GM18520 (cell line): ENCODE data around the gene SV2B.
"Not testable (repeated sequence)": the region's sequence is repeated elsewhere in the genome, so short reads cannot be mapped to it uniquely, and the experiment has no call there.

ENCODE experiments used
- ATAC-seq: cut with Tn5 transposase; IDR thresholded peaks from one replicate; pipeline ENCODE4 v1.9.1; 2021; ENCODE audit not compliant: unreplicated experiment

SV2B gene

DNA sequence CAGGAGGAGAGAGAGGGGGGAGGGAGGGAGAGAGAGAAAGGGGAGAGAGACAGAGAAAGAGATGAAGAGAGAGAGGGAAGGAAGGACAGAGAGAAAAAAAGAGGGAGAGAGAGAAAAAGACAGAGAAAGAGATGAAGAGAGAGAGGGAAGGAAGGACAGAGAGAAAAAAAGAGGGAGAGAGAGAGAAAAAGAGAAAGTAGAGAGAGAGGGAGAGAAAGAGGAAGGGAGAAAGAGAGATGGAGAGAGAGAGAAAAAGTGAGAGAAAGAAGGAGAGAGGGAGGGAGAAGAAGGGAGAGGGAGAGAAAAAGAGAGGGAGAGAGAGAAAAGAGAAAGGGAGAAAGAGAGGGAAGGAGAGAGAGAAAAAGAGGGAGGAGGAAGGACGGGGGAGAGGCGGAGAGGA lies 204.2 kb downstream of the SV2B start:
- no peak for ATAC-seq

DNA sequence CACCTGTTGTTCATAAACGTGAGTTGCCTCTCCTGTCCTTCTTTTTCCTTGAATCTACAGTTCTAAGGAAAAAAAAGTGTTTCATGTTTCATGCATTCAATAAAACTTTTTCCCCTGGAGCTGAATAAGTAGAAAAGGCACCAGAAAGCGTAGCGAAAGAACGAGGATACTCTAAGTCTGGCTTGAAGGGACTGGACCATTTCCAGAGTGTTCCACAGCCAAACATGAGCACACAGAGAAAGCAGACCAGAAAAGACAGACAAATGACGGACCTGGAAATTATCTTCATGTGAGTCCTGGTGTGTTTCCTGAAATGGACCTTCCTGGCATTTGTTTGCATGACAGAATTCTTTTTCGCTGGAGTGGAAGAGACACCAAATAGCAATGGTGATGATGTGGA lies 204.7 kb downstream of the SV2B start:
- ATAC-seq: no peak

DNA sequence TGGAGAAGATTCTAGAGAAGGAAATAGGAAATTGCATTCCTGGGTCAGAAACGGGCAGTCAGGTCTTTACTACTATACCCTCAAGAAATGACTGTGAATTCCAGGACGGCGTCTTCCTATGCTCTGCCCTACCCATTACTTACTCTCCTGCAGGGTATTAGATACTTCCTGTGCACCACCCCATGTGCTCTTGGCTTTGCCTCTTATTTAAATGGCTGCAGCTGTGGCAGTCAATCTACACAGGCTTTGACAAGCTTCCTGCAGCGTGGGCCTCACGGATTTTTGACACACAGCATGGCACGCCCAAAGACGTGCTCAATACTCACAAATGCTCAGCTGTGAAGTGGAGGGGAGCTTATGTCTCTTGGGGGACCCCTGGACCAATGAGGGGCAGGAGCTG lies 206.1 kb downstream of the SV2B start:
- ATAC-seq: no peak

DNA sequence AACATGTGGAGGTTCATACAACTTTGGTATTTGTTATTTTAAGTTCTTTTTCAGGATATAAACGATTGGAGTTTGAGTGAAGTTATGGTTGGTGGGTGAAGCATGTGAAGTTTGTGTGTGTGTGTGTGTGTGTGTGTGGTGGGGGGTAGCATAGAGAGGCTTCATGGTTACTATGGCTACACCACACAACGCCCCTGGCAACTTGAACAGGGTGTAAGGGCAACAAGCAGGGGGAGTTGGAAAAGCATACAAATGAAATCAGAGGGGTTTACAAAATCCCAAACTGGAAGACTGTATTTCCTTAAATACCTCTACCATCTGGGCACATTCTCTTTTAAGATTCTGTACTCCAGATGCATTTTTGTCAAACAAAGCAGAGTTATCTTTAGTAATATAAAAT lies 207.5 kb downstream of the SV2B start:
- ATAC-seq: no peak

DNA sequence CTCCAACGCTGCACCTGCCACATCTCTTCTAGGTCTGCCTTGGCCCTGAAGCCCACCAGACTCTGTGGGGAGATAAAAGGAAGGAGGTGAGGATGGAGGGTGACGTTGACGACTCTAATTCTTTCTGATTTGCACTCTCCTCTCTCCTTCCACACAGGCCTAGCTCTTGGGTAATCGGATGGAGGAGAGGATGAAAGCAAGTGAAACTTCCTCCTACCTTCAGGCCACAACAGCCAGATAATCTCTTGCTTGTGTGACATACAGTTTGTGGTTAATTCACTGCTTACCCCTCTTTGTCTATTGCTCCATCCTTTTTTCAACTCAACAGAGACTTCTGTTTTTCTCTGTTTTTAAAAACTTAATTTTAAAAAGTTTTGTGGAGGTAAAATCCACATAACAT lies 208.1 kb downstream of the SV2B start:
- ATAC-seq: no peak

DNA sequence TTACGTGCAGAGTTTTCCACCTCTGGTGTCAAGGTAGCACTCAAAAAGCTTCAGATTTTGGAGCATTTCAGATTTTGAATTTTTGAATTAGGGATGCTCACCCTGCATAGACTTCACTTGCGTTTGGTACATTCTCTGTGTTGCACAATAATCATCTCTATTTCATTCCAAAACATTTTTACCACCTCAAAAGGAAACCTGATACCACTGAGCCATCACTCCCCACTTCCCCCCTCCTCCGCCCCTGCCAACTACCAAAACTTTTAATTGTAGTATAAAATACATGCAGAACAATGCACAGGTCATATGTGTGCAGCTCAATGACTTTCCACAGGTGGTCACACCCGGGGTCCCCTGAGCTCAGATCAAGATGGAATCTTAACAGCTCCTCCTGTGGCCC lies 208.8 kb downstream of the SV2B start:
- ATAC-seq: no peak

DNA sequence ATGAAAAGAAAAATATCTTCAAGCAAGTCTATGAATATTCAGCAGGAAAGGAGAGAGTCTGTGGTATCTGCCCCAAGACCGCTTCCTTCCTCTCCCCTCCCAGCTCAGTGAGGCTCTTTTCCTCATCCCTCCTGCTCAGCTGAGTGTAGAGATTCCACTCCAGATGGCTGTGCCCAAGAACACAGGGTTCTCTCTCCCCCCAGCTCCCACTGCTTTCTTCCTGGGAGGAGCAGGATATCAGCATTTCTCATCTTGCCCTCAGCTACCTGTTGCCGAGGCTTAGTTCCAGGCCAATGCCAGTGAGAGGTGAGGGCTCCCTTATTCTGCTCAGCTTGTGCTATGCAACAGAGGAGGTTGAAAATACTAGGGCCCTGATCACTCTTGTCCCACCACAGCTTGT lies 211.9 kb downstream of the SV2B start:
- ATAC-seq: no peak

DNA sequence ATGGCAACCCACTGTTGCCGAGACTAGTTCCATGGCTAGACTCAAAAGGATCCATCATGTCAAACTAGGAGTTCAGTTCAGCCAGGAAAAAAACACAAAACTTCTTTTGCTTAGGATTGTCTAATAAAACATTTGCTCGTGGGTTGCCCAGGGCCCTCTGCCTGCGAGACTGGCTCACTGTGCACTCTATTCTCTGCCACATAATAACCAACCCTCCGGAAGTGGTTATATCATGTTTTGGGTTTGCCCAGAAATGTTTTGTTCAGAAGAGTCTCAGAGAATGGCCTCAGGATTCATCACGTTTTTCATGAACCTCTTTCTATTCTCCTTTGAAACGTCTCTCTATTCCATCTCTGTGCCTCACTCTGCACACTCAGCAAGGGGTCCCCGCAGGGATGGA lies 216.1 kb downstream of the SV2B start:
- no peak for ATAC-seq

DNA sequence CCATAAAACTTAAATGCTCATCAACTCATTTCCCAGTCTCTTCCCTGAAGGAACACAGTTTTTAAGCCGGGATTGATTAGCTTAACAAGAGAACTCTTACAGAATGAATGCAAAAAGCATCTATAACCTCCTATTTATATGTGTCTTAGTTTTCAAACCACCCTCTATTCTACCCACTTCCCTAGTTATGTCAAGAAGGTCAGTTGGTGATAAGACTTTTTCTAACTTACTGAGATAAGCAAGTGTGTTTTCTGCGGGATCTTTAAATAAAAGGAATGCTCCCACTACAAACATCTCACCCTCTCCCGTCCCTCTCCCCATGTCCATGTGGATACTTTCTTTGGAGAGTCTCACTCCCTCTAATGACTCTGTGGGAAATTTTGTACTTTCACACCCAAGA lies 218.5 kb downstream of the SV2B start:
- ATAC-seq: no peak

DNA sequence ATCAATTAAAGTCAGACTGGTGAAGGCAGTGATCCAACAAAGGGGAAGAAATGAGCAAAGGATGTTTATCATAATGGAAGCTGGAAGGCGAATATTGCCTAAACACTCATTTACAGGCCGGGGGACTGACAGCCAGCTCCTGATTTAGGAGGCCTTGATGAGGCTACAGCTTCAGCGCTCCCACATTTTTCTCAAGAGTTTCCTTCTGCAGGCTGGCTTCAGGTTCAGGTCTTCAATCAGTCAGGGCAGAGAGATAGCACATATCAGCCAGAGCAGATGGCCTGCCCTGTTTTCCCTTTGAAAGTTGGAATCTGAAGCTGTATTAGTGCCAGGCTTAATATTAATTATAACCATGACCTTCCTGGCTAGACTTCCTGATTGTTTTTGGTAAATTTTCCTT lies 218.9 kb downstream of the SV2B start:
- ATAC-seq: no peak

DNA sequence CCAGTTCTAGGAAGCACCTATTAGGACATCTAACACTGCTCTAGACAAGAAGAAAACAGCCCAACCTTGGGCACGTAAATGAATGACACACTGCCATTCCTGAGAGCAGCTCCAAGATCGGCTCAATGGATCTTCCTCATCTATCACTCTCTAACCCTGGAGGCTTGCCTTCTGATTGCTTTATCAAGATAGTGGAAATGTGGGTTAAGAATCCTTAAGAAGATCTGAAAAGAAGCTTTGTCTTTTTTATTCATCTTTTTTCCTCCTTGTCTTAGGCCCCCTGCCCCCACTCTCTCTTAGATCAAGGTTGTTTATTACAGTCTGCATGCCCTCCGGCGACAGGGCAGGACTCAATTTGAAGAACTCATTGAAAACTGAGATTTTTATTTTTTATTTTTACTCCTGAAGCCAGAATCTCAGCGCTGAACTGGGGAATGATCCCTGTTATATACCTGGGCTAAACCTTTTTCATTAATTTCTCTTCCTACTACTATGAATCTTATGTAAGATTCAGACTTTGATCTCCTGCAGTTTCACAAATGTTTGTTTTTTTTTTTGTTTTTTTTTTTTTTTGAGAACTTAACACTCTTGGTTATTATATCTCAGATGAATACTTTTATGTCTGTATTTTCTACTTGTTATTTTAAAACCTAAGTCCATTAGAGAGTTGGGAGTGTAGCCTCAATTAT lies 219.5 kb downstream of the SV2B start:
- ATAC-seq: no peak

DNA sequence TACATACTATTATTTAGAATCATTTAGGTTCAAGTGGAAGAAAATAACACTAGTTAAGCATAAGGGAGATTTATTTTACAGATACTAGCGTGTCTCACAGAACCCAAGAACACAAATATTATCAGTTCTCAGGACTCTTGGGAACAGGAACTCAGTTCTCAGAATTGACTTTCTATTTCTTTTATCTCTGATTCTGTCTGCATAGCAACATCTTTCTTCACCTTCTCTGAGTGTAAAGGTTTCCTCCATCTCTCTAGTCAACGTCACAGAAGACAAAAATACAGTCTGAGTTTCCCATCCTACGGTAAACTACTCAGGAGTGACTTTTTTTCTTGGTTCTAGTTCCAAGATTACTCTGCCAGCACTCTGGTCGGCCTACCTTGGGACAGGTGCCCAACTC lies 220.0 kb downstream of the SV2B start:
- no peak for ATAC-seq

DNA sequence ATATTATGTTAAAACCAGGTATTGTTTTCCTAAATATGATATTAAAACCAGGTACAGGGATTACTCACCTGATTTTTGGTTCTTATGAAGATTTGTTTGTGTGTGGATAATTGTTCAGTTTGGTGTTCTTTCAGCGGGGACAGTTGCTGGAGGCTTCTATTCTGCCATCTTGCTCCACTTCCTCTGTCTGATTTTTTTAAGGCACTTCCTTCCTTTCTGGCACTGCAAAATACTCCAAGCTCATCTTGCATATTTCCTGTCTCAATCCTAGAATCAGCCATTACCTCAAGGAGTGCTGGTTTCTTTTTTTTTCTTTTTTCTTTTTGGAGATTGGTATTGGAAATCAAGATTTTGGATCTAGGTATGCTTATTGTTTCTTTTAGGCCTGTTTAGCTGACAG lies 229.9 kb downstream of the SV2B start:
- ATAC-seq: no peak

DNA sequence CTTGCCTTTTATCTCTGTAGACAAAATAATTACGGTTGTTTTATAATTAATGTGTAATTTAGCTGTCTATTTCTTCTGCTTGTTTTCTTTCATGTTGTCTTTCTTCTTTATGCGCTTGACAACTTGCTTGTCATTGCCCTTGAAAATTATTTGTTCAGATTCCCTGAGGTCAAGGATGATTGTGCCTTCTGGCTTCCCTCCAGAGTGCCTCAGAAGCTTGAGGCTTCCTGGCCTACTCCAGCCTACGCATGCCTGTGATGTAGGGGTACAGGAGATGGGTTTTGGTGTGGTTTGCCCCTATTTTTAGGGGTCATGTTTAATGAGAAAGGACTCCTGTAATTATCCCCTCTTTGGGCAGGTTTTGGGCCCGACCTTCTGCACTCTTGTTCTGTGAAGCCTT lies 231.5 kb downstream of the SV2B start:
- no peak for ATAC-seq

DNA sequence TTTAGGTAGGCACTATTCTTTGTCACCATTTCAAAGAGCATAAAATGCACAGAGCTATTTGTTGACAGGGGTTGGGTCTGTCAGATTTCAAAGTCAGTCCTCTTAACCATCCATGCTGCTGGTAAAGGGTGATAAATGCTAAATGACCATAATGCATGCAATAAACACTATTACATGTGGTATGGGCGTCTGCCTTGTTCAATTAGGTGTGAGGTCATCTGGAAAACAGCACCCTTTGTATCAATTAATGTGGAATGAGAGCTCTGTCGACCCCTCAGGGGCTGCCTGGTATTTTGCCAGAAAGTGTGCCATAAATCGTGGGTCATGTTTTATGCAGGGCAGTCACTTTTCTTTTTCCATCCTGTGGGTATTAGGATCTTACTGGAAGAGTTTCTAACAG lies 235.6 kb downstream of the SV2B start:
- ATAC-seq: no peak

DNA sequence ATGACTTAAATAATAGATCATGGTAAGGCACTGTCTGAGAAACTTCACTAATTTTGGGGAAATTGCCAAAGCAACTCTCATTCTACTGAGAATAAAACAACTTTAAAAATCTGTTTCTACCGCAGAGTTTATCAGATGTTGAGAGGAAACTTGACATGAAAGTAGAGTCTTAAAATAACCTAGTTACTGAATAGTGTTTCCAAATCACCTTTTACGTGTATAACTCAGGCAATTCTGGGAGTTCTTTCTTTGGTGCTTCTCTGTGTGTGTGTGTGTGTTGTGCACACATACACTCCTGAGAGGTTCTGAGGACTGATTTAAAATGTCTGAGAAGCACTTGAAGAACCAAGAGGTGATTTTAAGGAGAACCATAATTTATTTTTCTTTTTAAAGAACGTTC lies 236.6 kb downstream of the SV2B start:
- no peak for ATAC-seq

DNA sequence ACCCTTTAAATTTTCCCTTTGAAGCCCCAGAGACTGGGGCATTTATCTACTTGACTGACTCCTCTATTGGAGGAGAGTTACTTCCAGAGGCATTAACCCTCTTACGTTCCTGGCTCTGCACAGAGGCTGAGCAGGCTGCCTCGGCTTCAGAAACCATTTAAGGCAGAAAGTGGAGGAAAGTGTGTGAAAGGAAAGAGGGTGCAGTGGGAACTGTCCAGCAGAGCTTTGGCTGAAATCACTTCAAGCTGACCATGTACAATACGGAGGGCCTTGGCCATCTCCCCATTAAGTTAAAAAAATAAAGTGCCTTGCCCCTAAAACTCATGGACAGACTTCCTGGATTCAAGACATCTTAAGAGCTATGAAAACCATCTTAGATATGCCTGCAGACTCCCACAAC lies 238.7 kb downstream of the SV2B start:
- ATAC-seq: no peak

DNA sequence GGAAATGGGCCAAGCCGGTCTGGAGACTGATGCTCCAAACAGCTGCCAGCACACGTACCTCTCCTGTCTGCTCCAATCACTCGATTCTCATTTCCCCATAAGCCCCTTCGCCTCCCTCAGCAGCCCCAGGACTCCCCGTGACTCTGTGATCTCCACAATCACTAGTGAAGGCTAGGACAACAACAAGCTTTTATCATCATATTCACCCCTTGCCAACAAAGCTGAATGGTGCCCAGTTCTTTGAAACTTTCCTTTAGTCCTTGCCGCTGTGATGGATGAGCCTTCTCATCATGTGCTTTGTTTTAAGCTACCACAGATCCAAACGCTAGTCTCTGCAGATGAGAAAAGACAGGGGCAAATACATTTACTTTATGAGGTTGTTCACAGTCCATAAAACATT lies 242.0 kb downstream of the SV2B start:
- ATAC-seq: no peak

DNA sequence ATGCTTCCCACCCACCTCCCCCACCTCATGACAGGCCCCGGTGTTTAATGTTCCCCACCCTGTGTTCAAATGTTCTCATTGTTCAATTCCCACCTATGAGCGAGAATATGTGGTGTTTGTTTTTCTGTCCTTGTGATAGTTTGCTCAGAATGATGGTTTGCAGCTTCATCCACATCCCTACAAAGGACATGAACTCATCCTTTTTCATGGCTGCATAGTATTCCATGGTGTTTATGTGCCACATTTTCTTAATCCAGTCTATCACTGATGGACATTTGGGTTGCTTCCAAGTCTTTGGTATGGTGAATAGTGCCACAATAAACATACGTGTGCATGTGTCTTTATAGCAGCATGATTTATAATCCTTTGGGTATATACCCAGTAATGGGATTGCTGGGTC lies 244.9 kb downstream of the SV2B start:
- ATAC-seq: not testable (repeated sequence)

DNA sequence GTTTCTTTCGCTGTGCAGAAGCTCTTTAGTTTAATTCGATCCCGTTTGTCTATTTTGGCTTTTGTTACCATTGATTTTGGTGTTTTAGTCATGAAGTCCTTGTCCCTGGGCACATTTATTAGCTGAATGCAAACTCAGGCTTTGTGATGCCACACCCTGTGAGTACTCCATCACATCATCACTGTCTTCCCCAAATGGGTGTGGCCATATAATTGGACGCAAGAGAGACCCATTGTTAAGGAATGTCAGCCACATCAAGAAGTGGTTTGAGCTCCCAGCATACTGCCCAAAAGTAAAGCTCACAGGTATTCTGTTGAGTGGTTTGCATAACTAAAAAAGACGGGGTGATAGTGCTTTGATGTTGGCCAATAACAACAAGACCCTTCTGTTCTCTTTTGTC lies 245.7 kb downstream of the SV2B start:
- ATAC-seq: no peak

DNA sequence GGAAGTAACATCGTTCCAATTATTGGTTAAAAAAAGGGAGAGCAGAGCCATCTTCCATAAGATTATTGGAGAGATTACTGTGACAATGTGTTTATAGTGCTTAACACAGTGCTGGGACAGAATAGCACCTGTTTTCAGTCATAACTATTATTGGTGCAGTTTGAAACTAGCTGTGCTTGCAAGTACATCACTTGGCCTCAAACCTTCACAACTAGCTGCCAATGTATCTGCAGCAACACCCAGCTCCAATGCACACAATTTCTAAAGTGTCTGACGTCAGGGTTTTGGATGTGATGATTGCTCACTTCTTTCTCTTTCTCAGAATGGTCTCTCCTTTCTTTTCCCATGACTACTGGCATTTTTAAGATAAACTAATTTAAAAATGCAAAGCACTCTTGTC lies 246.2 kb downstream of the SV2B start:
- no peak for ATAC-seq

DNA sequence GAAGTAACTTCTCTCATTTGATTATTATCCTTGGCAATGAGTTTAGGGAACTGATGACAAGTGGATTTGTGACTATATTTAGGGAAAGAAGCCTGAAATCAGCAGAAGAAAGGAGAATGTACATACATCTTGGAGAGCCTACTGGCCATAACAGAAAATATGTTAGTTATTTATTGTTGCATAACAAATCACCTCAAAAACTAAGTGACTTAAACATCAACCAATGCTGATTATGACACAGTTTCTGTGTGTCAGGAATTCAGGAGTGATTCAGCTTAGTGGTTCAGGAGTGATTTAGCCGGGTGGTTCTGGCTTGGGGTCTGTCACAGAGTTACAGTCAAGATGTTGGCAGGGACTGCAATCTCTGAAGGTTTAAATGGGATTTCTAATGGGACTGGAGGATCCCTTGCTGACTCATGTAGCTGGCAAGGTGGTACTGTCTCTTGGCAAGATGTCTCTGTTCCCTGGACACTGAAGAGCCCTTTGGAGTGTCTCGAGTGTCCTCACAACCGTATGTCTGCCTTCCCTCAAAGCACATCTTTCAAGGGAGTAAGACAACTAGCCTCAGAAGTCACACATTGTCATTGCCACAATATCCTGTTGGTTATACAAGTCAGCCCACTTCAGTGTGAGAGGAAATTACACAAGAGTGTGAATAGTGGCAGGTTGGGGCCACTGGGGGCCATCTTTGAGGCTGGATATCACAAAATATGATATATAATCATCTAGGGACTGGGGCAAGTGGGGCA lies 248.9 kb downstream of the SV2B start:
- ATAC-seq: no peak
